ENCODE results near the gene CIRBP.

DNA sequence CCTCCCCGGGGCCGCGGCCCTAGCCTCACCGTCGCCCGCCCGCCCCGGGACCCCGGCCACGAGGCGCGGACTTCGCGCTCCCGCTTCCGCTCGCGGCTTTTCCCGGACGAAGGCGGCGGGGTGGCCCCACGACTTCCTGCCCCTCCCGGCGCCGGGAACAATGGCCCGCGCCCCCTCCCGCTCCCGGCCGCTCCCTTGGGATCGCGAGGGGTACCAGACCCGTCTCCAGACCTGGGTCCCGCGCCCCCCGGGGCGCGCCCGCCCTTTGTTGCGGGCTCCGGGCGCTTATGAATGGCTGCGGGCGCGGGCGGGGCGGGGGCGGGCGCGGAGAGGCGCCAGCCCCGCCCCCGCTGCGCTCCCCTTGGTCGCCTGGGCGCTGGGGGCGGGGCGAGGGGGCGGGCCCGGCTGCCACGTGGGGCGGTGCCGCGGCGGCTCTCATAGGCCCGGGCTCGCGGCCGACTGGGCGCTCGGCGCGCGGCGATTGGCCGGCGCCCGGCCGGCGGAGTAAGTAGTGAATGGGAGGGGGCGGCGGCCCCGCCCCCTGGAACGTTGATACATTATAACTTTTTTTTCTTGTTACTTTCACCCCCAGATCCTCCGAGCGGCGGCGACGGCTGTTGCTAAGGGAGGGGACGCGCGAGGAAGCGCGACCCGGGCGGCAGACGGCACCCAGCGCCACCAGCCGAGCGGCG lies 19.7 kb upstream of the CIRBP start:
- TF ChIP-seq GATA3 (IDR thresholded peaks at IDR 0.05; ENCODE audit: low read depth, low read length) (no peak), GATA2 (IDR thresholded peaks at IDR 0.05; ENCODE audit: low read depth, low read length) (no peak)

All from SH-SY5Y (cell line).